Measurements from ENCODE around the gene GNG12.

DNA sequence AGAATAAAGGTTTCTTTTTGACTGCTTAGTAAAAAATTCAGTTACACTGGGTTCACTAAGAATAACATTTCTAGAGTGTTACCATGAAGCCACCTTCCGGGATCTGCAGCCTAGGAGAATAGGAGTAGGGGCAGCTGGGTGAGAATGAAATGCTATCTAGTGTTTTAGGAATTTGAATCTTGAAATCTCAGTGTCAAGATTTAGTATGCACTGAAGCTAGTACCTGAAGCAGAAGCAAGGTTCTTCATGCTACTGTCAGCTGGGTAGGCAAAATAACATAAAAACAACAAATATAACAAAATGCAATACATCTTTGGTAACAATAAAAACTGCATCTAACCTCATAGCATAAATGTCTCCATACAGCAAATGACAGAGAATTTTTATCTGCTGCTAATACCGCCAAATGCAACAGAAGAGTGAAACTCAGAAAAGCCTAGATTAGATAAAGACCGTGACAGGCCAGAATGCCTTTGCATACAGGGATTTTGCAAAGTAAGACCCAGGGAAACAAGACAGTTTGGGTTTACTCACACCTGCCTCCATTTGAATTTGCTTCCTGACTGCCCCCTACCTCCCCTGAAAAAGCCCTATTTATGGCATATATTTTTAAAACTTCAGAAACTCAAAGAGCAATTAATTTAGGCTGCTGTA is 90.1 kb downstream of the GNG12 start:
- TF ChIP-seq POLR2A (IDR thresholded peaks at IDR 0.05; ENCODE audit: low read depth, low read length) (no peak), POLR2AphosphoS5 (IDR thresholded peaks at IDR 0.05; ENCODE audit: low read depth, low read length) (no peak)
